HG03196 (cell line): ENCODE data around the gene TMEM44.

ENCODE experiments used
- ATAC-seq: cut with Tn5 transposase; IDR thresholded peaks from one replicate; pipeline ENCODE4 v1.9.1; 2021; ENCODE audit not compliant: unreplicated experiment

TMEM44 gene

DNA sequence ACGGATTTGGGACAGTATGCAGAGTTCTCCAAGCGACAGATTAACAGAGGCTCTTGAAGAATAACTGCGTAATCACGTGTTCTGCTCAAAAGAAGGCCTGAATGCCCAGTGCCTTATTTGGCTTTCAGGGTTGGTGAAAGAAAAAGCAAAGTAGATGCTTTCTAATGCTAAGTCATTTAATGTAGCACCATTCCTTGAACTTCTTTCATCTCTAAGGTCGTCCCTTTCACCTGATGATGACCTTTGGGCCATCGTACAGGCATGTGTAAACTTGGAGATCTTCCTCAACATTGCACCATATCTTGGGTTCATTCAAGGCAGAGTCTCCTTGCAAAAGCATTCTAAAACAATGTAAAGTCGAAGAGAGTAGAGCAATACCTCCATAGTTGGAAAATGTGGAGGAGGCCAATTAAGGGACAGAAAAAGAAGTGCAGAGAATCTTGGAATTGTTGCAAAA, 48.9 kb downstream of the TMEM44 start:
- no peak for ATAC-seq

DNA sequence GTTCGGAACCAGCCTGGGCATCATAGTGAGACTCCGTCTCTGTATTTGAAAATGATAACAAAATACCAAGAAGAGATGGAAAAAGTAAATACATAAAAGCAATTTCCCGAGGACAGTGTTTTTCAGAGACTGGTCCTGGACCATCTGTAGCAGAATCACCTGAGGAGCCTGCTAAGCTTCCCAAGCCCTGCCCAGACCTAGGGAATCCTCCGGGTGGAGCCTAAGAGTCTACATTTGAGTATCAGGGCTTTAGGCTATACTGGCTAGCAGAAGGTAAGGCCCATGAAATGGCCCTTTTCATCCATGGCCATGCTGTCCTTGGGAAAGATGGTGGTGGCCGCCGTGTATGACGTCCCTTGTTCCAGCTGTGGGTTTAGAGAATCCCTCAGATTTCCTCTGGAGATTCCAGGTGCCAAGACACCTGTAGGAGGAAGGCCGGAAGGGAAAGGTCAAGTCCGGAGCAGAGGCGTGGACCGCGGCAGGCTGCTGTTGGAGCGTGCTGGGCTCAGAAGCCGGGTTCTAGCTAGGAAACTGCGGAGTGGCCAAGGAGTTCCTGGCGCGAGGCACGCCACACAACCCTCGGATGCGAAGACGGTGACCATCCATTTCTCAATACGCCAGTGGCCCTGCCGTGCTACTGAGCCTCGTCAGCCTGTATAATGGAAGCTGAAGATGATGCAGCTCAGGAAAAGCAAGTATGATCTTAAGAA, 50.9 kb downstream of the TMEM44 start:
- ATAC-seq = no peak

DNA sequence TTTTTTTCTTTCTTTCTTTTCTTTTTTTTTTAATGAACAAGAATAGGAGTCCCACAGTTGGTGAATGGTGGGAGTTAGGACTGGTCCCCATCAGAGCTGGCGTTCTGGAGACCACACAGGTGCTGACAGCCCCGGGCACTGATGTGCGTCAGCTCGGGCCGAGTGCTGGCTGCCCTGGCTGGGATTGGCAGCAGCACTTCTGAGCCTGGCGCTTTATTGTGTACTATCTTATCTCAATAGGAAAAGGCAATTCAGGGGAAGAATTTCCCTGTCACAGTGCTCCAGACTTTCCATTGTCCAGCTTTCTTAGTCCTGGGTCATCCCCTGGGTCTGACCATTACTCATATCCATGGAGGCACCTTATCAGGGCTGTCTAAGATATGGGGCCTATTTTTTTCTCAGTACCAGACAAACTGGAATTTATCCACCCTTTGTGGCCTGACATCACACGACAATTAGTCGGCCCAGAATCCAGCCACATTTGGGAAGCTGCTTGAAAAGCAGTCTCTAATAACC, 54.1 kb downstream of the TMEM44 start:
- ATAC-seq = no peak

DNA sequence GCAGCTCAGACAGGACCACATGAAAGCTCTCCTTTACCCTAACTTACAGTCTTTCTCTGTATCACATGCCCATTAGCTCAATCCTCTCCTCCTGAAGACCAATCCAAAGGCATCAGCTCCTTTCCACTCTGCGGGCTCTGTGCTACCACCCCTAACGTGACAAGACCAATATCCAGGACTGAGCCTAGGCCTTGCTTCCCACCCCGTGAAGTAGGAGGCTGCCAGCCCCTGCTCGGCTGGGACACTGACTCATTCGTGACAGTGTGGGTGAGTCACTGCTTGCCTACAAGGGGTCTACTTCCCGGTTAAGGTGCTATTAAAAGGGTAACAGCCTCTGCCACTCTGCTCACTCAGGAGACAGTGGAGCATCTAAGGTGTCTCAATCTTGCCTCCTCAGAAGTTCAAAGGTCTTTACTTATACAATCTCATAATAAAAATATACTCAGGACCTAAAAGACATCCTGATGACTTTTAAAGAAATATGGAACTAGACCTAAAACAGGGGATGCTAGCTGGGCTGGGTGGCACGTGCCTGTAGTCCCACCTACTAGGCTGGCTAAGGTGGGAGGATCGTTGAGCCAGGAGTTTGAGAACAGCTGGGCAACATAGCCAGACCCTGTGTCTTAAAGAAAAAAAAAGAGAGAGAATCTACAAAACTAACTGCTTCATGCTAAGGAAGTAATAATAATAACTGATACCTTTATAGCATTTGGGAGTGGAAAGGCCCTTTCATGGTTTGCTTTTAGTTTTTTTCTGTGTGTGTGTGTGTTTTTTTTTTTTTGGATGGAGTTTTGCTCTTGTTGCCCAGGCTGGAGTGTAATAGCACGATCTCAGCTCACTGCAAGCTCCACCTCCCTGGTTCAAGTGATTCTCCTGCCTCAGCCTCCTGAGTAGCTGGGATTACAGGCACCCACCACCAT, 55.0 kb downstream of the TMEM44 start:
- ATAC-seq = no peak

GRCh38 chr3:194575484-194576210, 57.6 kb downstream of the TMEM44 start:
- ATAC-seq = no peak

GRCh38 chr3:194574639-194575483, 58.4 kb downstream of the TMEM44 start:
- no peak for ATAC-seq

DNA sequence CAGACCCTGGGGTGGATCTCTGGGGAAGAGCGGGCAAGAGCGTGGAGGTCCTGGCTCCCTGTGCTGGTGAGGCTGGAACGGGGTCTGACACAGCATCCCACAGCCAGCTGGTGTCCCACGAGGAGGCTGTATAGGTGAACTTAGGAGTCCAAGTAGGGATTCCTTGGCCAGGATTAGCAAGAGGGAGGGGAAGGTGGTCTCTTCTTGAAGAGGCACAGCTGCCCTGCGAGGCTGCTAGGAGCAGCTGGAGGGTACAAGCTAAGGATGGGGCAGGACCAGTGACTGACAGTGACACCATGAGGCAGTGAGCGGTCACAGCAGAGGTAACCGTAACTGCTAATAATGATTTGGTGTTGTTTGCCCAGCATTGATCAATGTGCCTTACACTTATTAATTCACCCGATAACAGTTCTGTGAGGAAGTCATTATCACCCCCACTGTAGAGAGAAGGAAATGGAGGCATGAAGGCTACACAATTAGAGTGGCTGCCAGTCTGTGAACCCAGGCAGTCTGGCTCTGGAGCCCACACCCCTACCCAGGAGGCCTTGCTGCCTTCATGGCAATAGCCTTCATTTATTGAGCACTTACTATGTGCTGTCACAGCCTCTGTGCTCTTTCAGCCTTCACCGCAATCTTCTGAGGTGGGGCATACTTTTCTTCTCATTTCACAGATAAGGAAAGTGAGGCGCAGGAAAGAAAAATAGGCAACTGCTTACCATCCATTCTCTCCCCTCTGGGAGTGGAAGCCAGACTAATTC, 59.4 kb downstream of the TMEM44 start:
- ATAC-seq = peak; percentile 78

- no peak for ATAC-seq
Observed at GRCh38 chr3:194572944-194573491, 60.2 kb downstream of the TMEM44 start.

- ATAC-seq = no peak
Observed at GRCh38 chr3:194572143-194572789, 61.0 kb downstream of the TMEM44 start.

GRCh38 chr3:194571491-194572142, 61.6 kb downstream of the TMEM44 start:
- no peak for ATAC-seq

- ATAC-seq = no peak
Observed at GRCh38 chr3:194570898-194571297, 62.3 kb downstream of the TMEM44 start.

DNA sequence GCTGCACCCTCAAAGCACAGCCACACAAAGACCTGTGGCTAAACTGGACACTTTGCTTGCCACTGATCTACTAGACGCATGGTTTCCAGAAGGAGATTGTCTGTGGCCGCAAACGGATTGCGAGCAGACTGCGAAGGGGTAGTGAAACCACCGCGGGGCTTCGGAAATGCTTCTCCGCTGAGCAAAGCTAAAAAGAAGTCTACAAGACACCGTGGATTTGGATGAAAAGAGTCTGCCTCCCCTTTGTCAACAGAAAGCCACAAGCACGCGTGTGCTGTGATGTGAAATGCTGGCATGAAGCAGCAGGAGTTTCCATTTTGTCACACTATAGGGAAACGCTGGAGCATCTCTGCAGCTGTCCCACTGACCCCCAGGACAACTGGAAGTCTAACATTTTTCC, 63.0 kb downstream of the TMEM44 start:
- no peak for ATAC-seq

- no peak for ATAC-seq
Observed at GRCh38 chr3:194569252-194569651, 64.0 kb downstream of the TMEM44 start.

GRCh38 chr3:194565597-194566190, 67.5 kb downstream of the TMEM44 start:
- no peak for ATAC-seq

DNA sequence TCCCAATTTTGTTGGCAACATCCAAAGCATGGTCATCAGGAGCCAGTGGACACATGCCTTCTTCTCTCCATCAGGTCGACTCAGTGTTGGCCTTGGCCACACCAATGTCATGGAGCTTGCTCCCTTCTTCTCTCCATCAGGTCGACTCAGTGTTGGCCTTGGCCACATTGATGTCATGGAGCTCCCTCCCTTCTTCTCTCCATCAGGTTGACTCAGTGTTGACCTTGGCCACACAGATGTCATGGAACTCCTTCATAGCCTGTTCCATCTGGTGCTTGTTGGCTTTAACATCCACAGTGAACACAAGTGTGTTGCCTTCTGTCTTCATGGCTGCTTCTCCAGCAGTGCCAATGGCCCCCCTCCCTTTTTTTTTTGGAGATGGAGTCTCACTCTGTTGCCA, 70.2 kb downstream of the TMEM44 start:
- no peak for ATAC-seq

DNA sequence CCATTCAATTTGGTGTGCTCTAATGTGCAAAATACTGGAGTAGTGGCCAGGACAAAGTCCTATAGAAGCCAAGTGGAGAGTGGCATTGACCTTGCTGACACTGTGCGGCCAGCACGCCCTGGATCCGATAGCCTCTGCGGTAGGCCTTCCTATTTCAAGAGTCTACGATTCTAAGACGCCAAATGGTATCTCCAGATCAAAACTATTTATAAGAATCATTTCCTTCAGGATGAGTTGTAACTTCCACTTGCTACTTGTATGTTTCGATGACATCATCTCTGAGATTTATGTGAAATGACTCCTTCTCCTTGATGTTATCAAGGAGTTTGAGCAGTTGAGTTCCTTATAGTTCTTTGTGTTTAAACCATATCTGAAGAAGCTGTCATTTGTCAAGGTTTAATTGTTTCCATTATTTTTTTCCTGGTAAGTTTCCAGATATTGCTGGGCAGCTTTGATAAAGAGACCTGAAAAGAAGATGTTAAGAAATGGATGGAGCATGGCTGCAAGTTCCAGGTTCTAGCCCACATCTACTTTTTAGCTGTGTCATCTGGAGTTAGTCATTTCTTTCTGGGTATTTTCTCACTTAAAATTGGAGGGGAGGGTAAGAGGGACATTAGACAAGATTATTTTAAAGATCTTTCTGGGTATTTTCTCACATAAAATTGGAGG, 71.8 kb downstream of the TMEM44 start:
- no peak for ATAC-seq

GRCh38 chr3:194560047-194560446, 73.2 kb downstream of the TMEM44 start:
- no peak for ATAC-seq
